ENCODE data around the gene BTRC.

The BTRC gene

DNA sequence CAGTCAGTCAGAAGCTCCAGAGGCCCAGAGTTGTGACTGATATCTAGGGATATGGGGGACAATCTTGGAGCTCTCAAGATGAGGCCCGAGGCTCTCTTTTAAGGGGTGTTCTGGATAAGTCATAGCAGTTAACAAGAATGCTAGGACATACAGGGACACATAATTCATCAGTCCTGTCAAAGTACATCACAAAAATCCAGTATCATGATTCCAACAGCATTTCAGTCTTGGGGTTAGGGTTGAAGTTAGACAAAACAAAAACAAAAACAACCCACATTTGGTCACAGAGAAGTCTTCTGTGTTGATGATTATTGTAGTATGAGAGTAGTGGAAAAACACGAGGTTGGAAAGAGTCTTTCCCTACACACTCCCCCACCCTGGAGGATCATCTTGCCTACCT lies 39.4 kb downstream of the BTRC start:
- Histone ChIP-seq H3K9ac (no peak overlapping the region), H3K36me3 (peaks cover 0 to 9% (median 2%) of the 10 kb centered on the region in 11 experiments; a peak in 4 of 22 replicates), H3K27me3 (no peaks in the 10 kb centered on the region), H3K27ac (no peak overlapping the region), H3K4me2 (no peak overlapping the region), H3K9me3 (replicated peaks in 1 of 11) (no peaks in the 10 kb centered on the region), H3K4me3 (no peak overlapping the region), H3K4me1 (peaks cover 0 to 10% (median 0%) of the 10 kb centered on the region in 10 experiments; a peak in 1 of 20 replicates), H4K20me1 (peaks cover 5 to 79% (median 27%) of the 10 kb centered on the region in 11 experiments; a peak in 15 of 22 replicates)
- TF ChIP-seq Cebpa-rat (IDR thresholded peaks at IDR 0.05) = no peak

- Histone ChIP-seq H4K20me1 (peaks cover 5 to 74% (median 25%) of the 10 kb centered on the region in 11 experiments; a peak in 15 of 22 replicates), H3K36me3 (peaks cover 0 to 11% (median 0%) of the 10 kb centered on the region in 11 experiments; a peak in 2 of 22 replicates)
- no peak for TF ChIP-seq Cebpa-rat (IDR thresholded peaks at IDR 0.05)
These were observed 40.7 kb downstream of the BTRC start for GRCh38 chr10:101394524-101395133.

DNA sequence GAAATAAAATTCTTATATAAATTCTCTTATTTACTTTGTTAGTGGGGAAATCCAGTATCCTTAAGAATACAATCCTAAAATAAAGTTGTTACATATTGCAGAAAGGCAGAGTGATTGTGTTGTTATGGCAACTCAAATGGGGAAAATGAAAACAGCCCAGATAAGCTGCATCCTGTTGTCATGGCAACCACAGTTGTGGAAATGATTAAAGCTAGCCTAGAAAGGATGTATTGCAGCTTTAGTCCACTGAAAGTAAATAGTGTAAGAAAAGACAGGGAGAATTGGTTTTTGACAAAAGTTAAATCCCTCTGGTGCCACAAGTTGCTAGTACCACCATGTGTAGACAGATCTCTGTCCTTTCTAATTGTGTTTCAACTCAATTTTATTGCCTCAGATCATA lies 43.2 kb downstream of the BTRC start:
- Histone ChIP-seq H3K4me2 (no peak overlapping the region), H3K4me3 (no peak overlapping the region), H4K20me1 (peaks cover 5 to 90% (median 38%) of the 10 kb centered on the region in 11 experiments; a peak in 14 of 22 replicates), H3K27me3 (no peaks in the 10 kb centered on the region), H3K9me3 (replicated peaks in 1 of 11) (no peaks in the 10 kb centered on the region), H3K9ac (no peak overlapping the region), H3K4me1 (peaks cover 0 to 10% (median 0%) of the 10 kb centered on the region in 10 experiments; a peak in 1 of 20 replicates), H3K27ac (no peak overlapping the region; a peak in 2 of 22 replicates), H3K36me3 (peaks cover 0 to 11% (median 0%) of the 10 kb centered on the region in 11 experiments; a peak in 1 of 22 replicates)
- TF ChIP-seq Cebpa-rat (IDR thresholded peaks at IDR 0.05) = no peak

More at GRCh38 chr10:101394524-101395133, 40.7 kb downstream of the BTRC start:
- Histone ChIP-seq H3K9ac (no peak overlapping the region), H3K4me3 (no peak overlapping the region), H3K4me1 (peaks cover 0 to 10% (median 0%) of the 10 kb centered on the region in 10 experiments; a peak in 1 of 20 replicates), H3K9me3 (replicated peaks in 1 of 11) (no peaks in the 10 kb centered on the region), H3K27ac (no peak overlapping the region), H3K27me3 (no peaks in the 10 kb centered on the region), H3K4me2 (0 out of 22 replicates have a peak overlapping the region, but pooled peaks of 1 of the 11 experiments have one; percentile 10)

- TF ChIP-seq Cebpa-rat (IDR thresholded peaks at IDR 0.05) = no peak
- peaks cover 0 to 10% (median 0%) of the 10 kb centered on the region in 11 experiments; a peak in 1 of 22 replicates for H3K36me3 ChIP-seq
- H3K4me1 ChIP-seq = no peaks in the 10 kb centered on the region
- H3K9me3 ChIP-seq (replicated peaks in 1 of 11) = no peaks in the 10 kb centered on the region
- no peak overlapping the region for H3K4me3 ChIP-seq
- H3K4me2 ChIP-seq = no peak overlapping the region
- no peaks in the 10 kb centered on the region for H3K27me3 ChIP-seq
- no peak overlapping the region for H3K27ac ChIP-seq
- peaks cover 4 to 93% (median 32%) of the 10 kb centered on the region in 11 experiments; a peak in 14 of 22 replicates for H4K20me1 ChIP-seq
- H3K9ac ChIP-seq = no peak overlapping the region
These were observed 46.6 kb downstream of the BTRC start for GRCh38 chr10:101400585-101400984.

GRCh38 chr10:101402711-101403110 lies 48.7 kb downstream of the BTRC start:
- no peak overlapping the region for H3K4me3 ChIP-seq
- H3K9me3 ChIP-seq (replicated peaks in 1 of 11) = no peaks in the 10 kb centered on the region
- no peaks in the 10 kb centered on the region for H3K4me1 ChIP-seq
- H3K27me3 ChIP-seq = no peaks in the 10 kb centered on the region
- no peak overlapping the region for H3K9ac ChIP-seq
- H3K27ac ChIP-seq = no peak overlapping the region
- H4K20me1 ChIP-seq = peaks cover 0 to 78% (median 17%) of the 10 kb centered on the region in 11 experiments; a peak in 10 of 22 replicates
- no peak for TF ChIP-seq Cebpa-rat (IDR thresholded peaks at IDR 0.05)
- H3K36me3 ChIP-seq = peaks cover 0 to 14% (median 8%) of the 10 kb centered on the region in 11 experiments; a peak in 13 of 22 replicates
- no peak overlapping the region for H3K4me2 ChIP-seq

GRCh38 chr10:101403161-101403560 lies 49.2 kb downstream of the BTRC start:
- Histone ChIP-seq H3K27me3 (no peaks in the 10 kb centered on the region), H3K4me2 (no peak overlapping the region), H3K4me1 (no peaks in the 10 kb centered on the region), H3K36me3 (peaks cover 3 to 18% (median 10%) of the 10 kb centered on the region in 11 experiments; a peak in 15 of 22 replicates), H4K20me1 (peaks cover 0 to 74% (median 13%) of the 10 kb centered on the region in 11 experiments; a peak in 10 of 22 replicates), H3K27ac (no peak overlapping the region), H3K9me3 (replicated peaks in 1 of 11) (no peaks in the 10 kb centered on the region), H3K4me3 (no peak overlapping the region), H3K9ac (no peak overlapping the region)
- no peak for TF ChIP-seq Cebpa-rat (IDR thresholded peaks at IDR 0.05)

- no peak overlapping the region for H3K4me2 ChIP-seq
- TF ChIP-seq Cebpa-rat (IDR thresholded peaks at IDR 0.05) = no peak
- no peak overlapping the region for H3K9ac ChIP-seq
- peaks cover 0 to 61% (median 10%) of the 10 kb centered on the region in 11 experiments; a peak in 8 of 22 replicates for H4K20me1 ChIP-seq
- H3K4me1 ChIP-seq = no peaks in the 10 kb centered on the region
- no peak overlapping the region for H3K27ac ChIP-seq
- peaks cover 0 to 6% (median under 1%) of the 10 kb centered on the region in 11 experiments; a peak in 10 of 22 replicates for H3K9me3 ChIP-seq (replicated peaks in 1 of 11)
- H3K36me3 ChIP-seq = peaks cover 16 to 31% (median 19%) of the 10 kb centered on the region in 11 experiments; a peak in 19 of 22 replicates
- H3K27me3 ChIP-seq = no peaks in the 10 kb centered on the region
- no peak overlapping the region for H3K4me3 ChIP-seq
These were observed 51.0 kb downstream of the BTRC start for GRCh38 chr10:101405001-101405400.

DNA sequence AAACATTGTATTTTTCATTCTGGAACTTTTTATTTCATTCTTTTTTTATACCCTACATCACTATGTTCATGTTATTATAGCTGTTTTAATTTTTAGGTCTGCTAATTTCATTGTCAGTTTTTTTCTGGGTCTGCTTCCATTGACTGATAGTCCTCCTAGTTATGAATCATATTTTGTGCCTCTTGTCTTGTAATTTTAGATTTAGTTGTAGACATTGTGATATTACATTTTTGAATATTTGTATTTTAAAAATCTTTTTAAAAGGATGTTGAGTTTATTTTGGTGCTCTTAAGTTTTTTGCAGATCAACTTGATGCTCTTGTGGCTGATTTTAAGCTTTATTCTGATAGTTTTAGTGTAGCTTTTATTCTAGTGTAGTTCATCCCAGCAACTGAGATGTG lies 57.6 kb downstream of the BTRC start:
- Histone ChIP-seq H4K20me1 (peaks cover 0 to 29% (median 0%) of the 10 kb centered on the region in 11 experiments; a peak in 3 of 22 replicates), H3K4me2 (no peak overlapping the region), H3K27me3 (no peaks in the 10 kb centered on the region), H3K27ac (no peak overlapping the region), H3K36me3 (peaks cover 25 to 48% (median 34%) of the 10 kb centered on the region in 11 experiments), H3K4me3 (no peak overlapping the region), H3K9ac (no peak overlapping the region), H3K4me1 (peaks cover 0 to 9% (median 6%) of the 10 kb centered on the region in 10 experiments; a peak in 13 of 20 replicates), H3K9me3 (replicated peaks in 1 of 11) (peaks cover 16 to 33% (median 22%) of the 10 kb centered on the region in 11 experiments)
- no peak for TF ChIP-seq Cebpa-rat (IDR thresholded peaks at IDR 0.05)

- Histone ChIP-seq H3K27me3 (no peaks in the 10 kb centered on the region), H3K27ac (no peak overlapping the region), H3K4me1 (peaks cover 0 to 9% (median 6%) of the 10 kb centered on the region in 10 experiments; a peak in 13 of 20 replicates), H4K20me1 (peaks cover 0 to 52% (median 0%) of the 10 kb centered on the region in 11 experiments; a peak in 6 of 22 replicates), H3K9ac (no peak overlapping the region), H3K4me3 (no peak overlapping the region), H3K4me2 (no peak overlapping the region), H3K36me3 (peaks cover 7 to 27% (median 19%) of the 10 kb centered on the region in 11 experiments), H3K9me3 (replicated peaks in 1 of 11) (peaks cover 16 to 33% (median 22%) of the 10 kb centered on the region in 11 experiments)
- no peak for TF ChIP-seq Cebpa-rat (IDR thresholded peaks at IDR 0.05)
These were observed 60.1 kb downstream of the BTRC start for GRCh38 chr10:101414034-101414433.

Measured in BLaER1 treated with 17β-estradiol and CSF1 and Interleukin-3, amounts not matched to agents 10 nM and 100 nM (cell line).